ENCODE results near the gene MYO19. TPM values are rescaled to one million over a fixed set of nuclear protein-coding genes. Genes with fewer than 3 reads are reported as not detected.

Gene MYO19
- total and polyA plus RNA-seq, 12 donors: 12.0 to 43.6 (median 29.4) TPM

GRCh38 chr17:36482611-36483504 is 51.8 kb downstream of the MYO19 start:
- Histone ChIP-seq H3K9me3 (replicated peaks in 1 of 3) (no peaks in the 10 kb centered on the region), H3K27ac (no peak overlapping the region), H3K36me3 (replicated peaks in 1 of 2) (no peaks in the 10 kb centered on the region), H3K4me1 (replicated peaks in 1 of 2) (peaks cover 12 to 27% of the 10 kb centered on the region in 2 donors), H3K4me3 (peak overlapping the region in 1 of 4 donors; percentile 40), H3K27me3 (no peaks in the 10 kb centered on the region)
- intact Hi-C loops (cut with DNase I): loop anchor here in 1 of 2 donors (10.0 kb wide), 1 partner anchor 508 kb away; no protein-coding TSS in a partner anchor
- WGBS, 4 donors: 4 to 28% (median 5%) methylated on average over 14 to 79 of the region's 79 CpGs
- TF ChIP-seq CTCF (IDR thresholded peaks at IDR 0.05) (peak; percentile 60 to 96 (median 81)), POLR2A (IDR thresholded peaks at IDR 0.05) (no peak)
- DNase-seq: peak; percentile 81 to 92 (median 85)

GRCh38 chr17:36481829-36482228 is 52.8 kb downstream of the MYO19 start:
- no peak for DNase-seq
- TF ChIP-seq CTCF (IDR thresholded peaks at IDR 0.05) (no peak), POLR2A (IDR thresholded peaks at IDR 0.05) (no peak)
- no peak overlapping the region for H3K4me3 ChIP-seq
- no peaks in the 10 kb centered on the region for H3K9me3 ChIP-seq (replicated peaks in 1 of 3)
- no peaks in the 10 kb centered on the region for H3K36me3 ChIP-seq (replicated peaks in 1 of 2)
- H3K27me3 ChIP-seq: no peaks in the 10 kb centered on the region
- peaks cover 6 to 19% of the 10 kb centered on the region in 2 donors for H3K4me1 ChIP-seq (replicated peaks in 1 of 2)
- intact Hi-C loops (cut with DNase I): loop anchor here in 1 of 2 donors (10.0 kb wide), 1 partner anchor 507 kb away; no protein-coding TSS in a partner anchor
- 56 to 69% (median 66%) methylated on average over 7 of the region's 7 CpGs for WGBS, 4 donors
- H3K27ac ChIP-seq: no peak overlapping the region

- Histone ChIP-seq H3K27me3 (no peaks in the 10 kb centered on the region), H3K9me3 (replicated peaks in 1 of 3) (no peaks in the 10 kb centered on the region), H3K27ac (no peak overlapping the region), H3K4me1 (replicated peaks in 1 of 2) (no peaks in the 10 kb centered on the region), H3K4me3 (no peak overlapping the region), H3K36me3 (replicated peaks in 1 of 2) (no peaks in the 10 kb centered on the region)
- TF ChIP-seq CTCF (IDR thresholded peaks at IDR 0.05): no peak
- TF ChIP-seq POLR2A (IDR thresholded peaks at IDR 0.05): no peak
- DNase-seq: no peak
- intact Hi-C loops (cut with DNase I): no loop called here
- 74 to 83% (median 75%) methylated on average over 2 to 4 of the region's 4 CpGs for WGBS, 4 donors
Observed at GRCh38 chr17:36475346-36475970, 59.2 kb downstream of the MYO19 start.

GRCh38 chr17:36474571-36474970 is 60.1 kb downstream of the MYO19 start:
- no peak overlapping the region for H3K27ac ChIP-seq
- H3K9me3 ChIP-seq (replicated peaks in 1 of 3): no peaks in the 10 kb centered on the region
- TF ChIP-seq CTCF (IDR thresholded peaks at IDR 0.05) (no peak), POLR2A (IDR thresholded peaks at IDR 0.05) (no peak)
- H3K36me3 ChIP-seq (replicated peaks in 1 of 2): no peaks in the 10 kb centered on the region
- intact Hi-C loops (cut with DNase I): no loop called here
- WGBS, 4 donors: 52 to 79% (median 66%) methylated on average over 6 to 7 of the region's 7 CpGs
- H3K4me3 ChIP-seq: no peak overlapping the region
- no peaks in the 10 kb centered on the region for H3K4me1 ChIP-seq (replicated peaks in 1 of 2)
- no peaks in the 10 kb centered on the region for H3K27me3 ChIP-seq
- DNase-seq: no peak

Measured in adrenal gland (tissue), 12 donors.